Measurements from ENCODE around the gene PLCE1.

The PLCE1 gene

GRCh38 chr10:94025806-94026205 is 32.1 kb downstream of the PLCE1 start:
- DNase-seq, result no peak

DNA sequence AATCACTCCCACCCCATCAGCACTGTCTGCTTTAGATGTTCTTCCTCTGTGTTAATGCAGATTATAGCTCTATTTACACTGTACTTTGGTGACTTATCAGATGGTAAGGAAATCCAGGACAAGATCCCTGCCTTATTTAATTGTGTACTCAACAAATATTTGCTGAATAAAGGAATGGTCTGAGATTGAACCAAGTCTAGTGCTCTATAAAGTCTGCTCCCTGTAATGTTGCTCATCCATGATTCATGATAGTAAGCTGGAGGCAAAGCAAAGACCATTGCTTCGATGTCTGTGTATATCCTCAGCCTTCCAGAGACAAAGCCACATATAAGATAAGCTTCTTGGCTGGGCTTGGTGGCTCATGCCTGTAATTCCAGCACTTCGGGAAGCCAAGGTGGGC is 33.5 kb downstream of the PLCE1 start:
- no peak for DNase-seq

DNA sequence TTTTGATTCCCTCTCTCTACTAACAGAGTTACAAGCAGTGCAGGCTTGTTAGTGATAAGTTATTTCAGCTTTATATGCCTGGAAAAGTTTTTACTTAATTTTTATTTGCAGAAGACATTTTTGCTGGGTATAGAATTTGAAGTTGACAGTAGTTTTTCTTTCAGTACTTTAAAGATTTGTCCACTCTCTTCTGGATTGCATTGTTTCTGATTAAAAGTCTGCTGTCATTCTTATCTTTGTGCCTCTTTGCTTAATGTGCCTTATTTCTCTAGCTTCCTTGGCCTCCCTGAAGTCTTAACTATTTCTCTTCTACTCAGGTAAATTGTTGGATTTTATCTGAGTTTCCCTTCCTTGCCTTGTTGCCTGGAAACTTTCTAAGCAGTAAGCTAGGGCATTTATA is 36.2 kb downstream of the PLCE1 start:
- no peak for DNase-seq

- no peak for DNase-seq
Observed at GRCh38 chr10:94035982-94036765, 42.4 kb downstream of the PLCE1 start.

GRCh38 chr10:94036766-94037033 is 43.0 kb downstream of the PLCE1 start:
- DNase-seq, result no peak

- no peak for DNase-seq
Observed at GRCh38 chr10:94037286-94037685, 43.6 kb downstream of the PLCE1 start.

GRCh38 chr10:94038024-94038423 is 44.3 kb downstream of the PLCE1 start:
- DNase-seq, result no peak

DNA sequence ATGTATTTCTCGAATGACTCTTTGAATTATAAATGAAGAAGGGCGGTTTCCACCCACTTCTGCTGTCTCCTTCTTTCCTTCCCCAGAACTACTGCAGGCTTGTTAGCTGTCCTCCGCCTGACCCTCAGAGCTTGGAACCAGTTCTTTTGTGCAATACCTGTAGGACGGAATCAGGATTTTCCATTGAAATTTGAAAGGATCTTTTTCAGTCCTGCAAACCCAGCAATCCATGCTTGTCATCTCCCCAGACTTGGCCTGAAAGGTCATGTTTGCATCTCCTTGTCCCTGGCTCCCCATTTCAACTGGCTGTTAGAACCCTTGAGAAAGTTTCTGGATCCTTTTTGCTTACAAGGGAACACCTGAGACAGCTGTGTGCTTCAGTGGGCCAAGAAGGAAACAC is 47.5 kb downstream of the PLCE1 start:
- DNase-seq, result no peak

DNA sequence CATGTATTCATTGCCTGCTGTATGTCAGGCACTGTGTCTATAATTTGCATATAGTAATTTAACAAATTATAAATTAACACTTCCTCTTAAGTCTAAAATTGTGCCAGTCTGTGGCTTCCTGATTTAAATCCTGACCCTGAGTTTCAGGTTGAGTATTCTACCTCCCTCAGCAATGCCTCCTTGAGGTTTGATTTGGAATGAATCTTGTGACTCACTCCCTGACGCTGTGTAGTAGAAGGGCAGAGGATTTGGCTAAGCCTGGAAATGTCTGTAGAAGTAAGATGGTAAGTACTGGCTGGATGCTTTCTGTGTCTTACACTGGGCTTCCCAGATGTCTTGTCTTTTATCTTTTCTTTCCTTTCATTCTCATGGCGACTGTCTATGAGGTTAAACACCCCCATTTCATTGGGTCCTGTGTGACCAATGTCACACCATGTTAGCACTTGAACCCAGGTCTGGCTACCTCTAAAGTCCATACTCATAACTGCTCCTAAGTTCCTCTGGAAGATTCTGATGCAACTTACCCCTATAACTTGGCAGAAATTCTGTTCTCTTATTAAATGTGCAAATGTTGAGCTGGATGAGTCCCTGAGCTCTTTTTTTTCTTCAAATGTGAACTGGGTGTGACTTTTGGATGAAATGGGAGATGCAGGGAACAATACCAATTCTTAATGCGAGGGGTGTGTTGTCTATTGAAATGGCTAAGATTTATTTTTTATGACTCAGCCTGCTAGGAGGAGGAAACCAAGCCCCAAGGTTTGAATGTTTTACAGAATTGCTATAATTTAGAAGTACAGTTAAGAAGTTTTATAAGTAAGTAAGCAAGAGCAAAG is 48.5 kb downstream of the PLCE1 start:
- no peak for DNase-seq

DNA sequence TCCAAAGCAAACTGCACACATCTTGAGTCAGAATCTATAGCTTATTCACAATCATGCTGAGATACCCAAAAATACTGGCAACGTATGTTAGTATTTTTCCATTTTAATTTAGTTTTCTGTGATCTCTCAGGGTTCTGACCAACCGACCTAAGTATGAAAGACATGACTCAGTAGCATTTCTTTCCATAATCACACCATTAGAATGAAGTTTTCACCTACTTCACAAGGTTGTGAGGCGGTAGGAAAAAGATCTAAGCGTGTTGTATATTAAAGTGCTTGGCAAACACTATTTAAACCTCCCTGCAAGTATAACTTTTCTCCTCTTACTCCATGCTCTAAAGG is 49.1 kb downstream of the PLCE1 start:
- DNase-seq, result no peak
